ENCODE measurements around the gene SLC22A23.

Gene SLC22A23

DNA sequence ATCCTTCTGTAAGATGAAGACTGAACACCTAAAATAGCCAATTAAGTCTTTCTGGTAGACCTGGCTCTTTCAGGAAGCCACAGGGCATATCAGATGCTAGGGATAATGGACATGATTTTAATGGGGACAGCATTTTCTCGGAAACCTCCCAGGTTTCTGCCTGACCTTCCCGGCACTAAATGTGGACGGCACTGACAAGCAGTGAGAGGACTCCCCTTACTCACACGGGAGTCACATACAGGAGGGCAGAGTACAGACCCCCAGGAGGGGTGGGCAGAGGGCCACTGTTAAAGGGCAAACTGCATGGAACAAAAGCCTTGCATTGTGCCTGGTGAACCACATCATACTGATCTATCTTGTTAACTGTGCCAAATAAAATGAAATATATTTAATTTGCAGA, 178.2 kb downstream of the SLC22A23 start:
- Histone ChIP-seq H4K91ac (ENCODE audit: low read length) (no peak overlapping the region), H4K8ac (ENCODE audit: low read length) (no peak overlapping the region), H3K4me3 (ENCODE audit: insufficient read depth in 1 of 2, low read depth in 1 of 2, low read length in 2 of 2) (no peak overlapping the region), H2BK15ac (ENCODE audit: low read depth, poor library complexity, severe bottlenecking) (no peak overlapping the region), H2BK12ac (ENCODE audit: low read length in 2 of 2) (no peak overlapping the region), H3K4me1 (ENCODE audit: control insufficient read depth, insufficient read depth, low read depth, low read length) (peaks cover 15% of the 10 kb centered on the region), H3K14ac (ENCODE audit: low read length in 2 of 2) (no peak overlapping the region), H3K4me2 (ENCODE audit: low read length, poor library complexity, severe bottlenecking) (no peak overlapping the region), H2AK5ac (ENCODE audit: low read length, severe bottlenecking) (no peak overlapping the region), H2BK120ac (ENCODE audit: low read depth, low read length) (no peak overlapping the region), H2AFZ (ENCODE audit: low read depth, low read length) (no peak overlapping the region), H3K27ac (ENCODE audit: low read length, poor library complexity, severe bottlenecking) (no peak overlapping the region), H3K79me1 (replicated peaks; ENCODE audit: low read length, poor library complexity, severe bottlenecking) (peaks cover 9% of the 10 kb centered on the region), H2BK5ac (ENCODE audit: low read depth, low read length, poor library complexity, severe bottlenecking) (no peak overlapping the region), H3K18ac (ENCODE audit: low read depth in 1 of 2, low read length in 2 of 2) (no peak overlapping the region), H3K9me3 (ENCODE audit: control insufficient read depth, low read length) (no peaks in the 10 kb centered on the region), H3K4ac (ENCODE audit: low read depth in 1 of 2, low read length in 2 of 2) (no peak overlapping the region), H3K36me3 (ENCODE audit: control insufficient read depth in 1 of 2, insufficient read depth in 2 of 2, low read depth in 1 of 2, low read length in 2 of 2) (peaks cover 7 to 58% of the 10 kb centered on the region in 2 experiments), H3K9ac (ENCODE audit: low read length) (no peak overlapping the region), H3K23ac (ENCODE audit: low read length in 2 of 2) (no peak overlapping the region), H3K27me3 (ENCODE audit: control insufficient read depth in 1 of 2, insufficient read depth in 1 of 2, low read length in 2 of 2) (no peaks in the 10 kb centered on the region)
- DNase-seq = no peak
- WGBS = 89% methylated on average over 4 of the region's 4 CpGs

DNA sequence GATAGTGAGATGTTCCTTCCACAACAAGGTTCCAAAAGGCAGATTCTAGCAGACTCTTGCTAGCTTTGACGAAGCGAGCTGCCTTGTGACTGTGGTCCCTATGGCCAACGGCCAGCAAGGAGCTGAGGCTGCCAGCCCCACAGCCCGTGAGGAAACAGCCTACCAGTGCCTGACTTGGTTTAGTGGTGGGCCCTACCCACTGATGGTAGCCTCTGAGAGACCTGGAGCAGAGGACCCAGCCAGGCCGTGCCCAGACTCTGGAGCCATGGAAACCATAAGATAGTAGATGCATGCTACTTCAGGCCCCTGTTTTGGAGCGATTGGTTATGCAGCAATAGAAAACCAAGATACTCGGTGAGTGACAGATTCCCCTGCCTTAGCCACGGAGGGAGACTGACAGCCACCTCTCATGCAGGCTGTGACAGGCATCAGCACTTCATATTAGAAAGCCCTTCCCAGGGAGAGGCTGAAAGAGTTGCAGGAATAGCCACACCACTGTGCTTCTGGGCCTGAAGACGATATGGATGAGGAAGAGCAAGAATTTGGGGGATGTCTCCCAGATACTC, 178.9 kb downstream of the SLC22A23 start:
- H3K18ac ChIP-seq (ENCODE audit: low read depth in 1 of 2, low read length in 2 of 2) = no peak overlapping the region
- no peak for DNase-seq
- no peak overlapping the region for H3K23ac ChIP-seq (ENCODE audit: low read length in 2 of 2)
- 94% methylated on average over 9 of the region's 9 CpGs for WGBS
- H2BK12ac ChIP-seq (ENCODE audit: low read length in 2 of 2) = no peak overlapping the region
- no peak overlapping the region for H3K4ac ChIP-seq (ENCODE audit: low read depth in 1 of 2, low read length in 2 of 2)
- H3K4me1 ChIP-seq (ENCODE audit: control insufficient read depth, insufficient read depth, low read depth, low read length) = peaks cover 17% of the 10 kb centered on the region
- no peaks in the 10 kb centered on the region for H3K9me3 ChIP-seq (ENCODE audit: control insufficient read depth, low read length)
- no peak overlapping the region for H4K8ac ChIP-seq (ENCODE audit: low read length)
- H3K4me3 ChIP-seq (ENCODE audit: insufficient read depth in 1 of 2, low read depth in 1 of 2, low read length in 2 of 2) = no peak overlapping the region
- no peak overlapping the region for H2BK120ac ChIP-seq (ENCODE audit: low read depth, low read length)
- no peaks in the 10 kb centered on the region for H3K27me3 ChIP-seq (ENCODE audit: control insufficient read depth in 1 of 2, insufficient read depth in 1 of 2, low read length in 2 of 2)
- peaks cover 8 to 59% of the 10 kb centered on the region in 2 experiments for H3K36me3 ChIP-seq (ENCODE audit: control insufficient read depth in 1 of 2, insufficient read depth in 2 of 2, low read depth in 1 of 2, low read length in 2 of 2)
- H3K14ac ChIP-seq (ENCODE audit: low read length in 2 of 2) = no peak overlapping the region
- no peak overlapping the region for H2BK5ac ChIP-seq (ENCODE audit: low read depth, low read length, poor library complexity, severe bottlenecking)
- no peak overlapping the region for H3K27ac ChIP-seq (ENCODE audit: low read length, poor library complexity, severe bottlenecking)
- H4K91ac ChIP-seq (ENCODE audit: low read length) = no peak overlapping the region
- no peak overlapping the region for H3K4me2 ChIP-seq (ENCODE audit: low read length, poor library complexity, severe bottlenecking)
- H2BK15ac ChIP-seq (ENCODE audit: low read depth, poor library complexity, severe bottlenecking) = no peak overlapping the region
- no peak overlapping the region for H2AK5ac ChIP-seq (ENCODE audit: low read length, severe bottlenecking)
- peaks cover 14% of the 10 kb centered on the region for H3K79me1 ChIP-seq (replicated peaks; ENCODE audit: low read length, poor library complexity, severe bottlenecking)
- no peak overlapping the region for H3K9ac ChIP-seq (ENCODE audit: low read length)
- no peak overlapping the region for H2AFZ ChIP-seq (ENCODE audit: low read depth, low read length)

DNA sequence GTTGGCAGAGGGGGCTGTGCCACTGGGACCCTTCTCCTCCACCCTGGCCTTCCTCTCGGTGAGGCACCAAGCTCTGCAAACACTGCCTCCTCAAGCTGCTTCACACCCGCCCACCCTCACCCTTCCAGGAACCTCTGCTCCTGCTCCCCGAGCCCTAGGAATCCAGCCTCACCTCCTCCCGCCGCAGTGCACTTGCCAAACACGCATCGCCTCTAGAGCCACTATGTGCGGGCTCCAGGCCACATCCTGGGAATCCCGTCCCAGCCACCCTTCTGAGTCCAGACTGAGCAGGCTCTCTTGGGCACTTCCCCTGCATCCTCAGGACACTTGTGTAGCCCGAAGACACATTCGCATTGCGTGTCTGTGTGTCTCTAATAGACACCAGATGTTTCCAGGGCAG, 179.6 kb downstream of the SLC22A23 start:
- WGBS = 90% methylated on average over 12 of the region's 12 CpGs
- H2BK5ac ChIP-seq (ENCODE audit: low read depth, low read length, poor library complexity, severe bottlenecking) = no peak overlapping the region
- H3K9ac ChIP-seq (ENCODE audit: low read length) = no peak overlapping the region

DNA sequence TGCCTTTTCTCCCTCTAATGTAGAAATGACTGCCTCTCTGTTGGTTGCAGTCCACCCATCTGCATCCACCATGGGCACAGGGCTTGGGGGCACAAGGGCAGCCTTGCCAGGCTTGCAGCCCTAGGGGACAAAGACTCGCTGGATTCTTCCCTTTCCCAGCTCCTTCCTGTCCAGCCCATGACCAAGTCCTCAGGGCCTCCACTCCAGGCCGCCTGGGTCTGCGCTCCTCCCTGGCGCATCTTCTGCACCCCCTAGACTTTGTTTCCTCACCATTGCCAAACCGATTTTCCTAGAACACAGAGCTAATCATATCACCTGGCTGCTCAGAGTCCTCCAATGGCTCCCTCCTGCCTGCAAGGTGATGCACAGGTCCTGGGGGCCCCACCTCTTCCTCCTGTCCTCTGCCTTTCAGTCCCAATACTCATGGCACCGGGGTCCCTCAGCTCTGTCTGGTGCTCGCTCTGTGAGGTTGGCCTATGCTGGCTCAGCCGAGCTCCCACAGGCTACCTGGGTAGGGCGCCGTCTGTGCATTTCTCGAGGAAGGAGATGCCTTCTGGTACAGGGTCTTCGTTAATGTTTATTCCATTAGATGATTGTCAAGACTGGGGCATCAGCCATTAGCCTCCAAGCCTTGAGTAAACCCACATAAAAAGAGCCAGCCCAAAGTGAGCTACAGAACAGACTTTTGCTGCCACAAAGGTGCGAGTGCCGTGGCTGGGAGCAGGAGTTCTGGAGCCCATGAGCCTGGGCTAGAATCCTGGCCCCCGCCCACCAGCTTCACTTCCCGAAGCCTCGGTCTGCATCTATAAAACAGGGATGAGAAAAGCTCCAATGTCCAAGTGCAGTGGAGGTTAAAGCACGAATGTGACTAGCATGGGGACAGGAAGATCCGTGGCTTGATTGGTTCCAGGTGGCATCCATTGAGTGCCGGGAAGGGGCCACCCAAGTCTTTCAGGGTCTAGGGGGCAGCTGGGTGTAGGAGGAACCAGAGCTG, 180.4 kb downstream of the SLC22A23 start:
- Histone ChIP-seq H3K4ac (ENCODE audit: low read depth in 1 of 2, low read length in 2 of 2) (no peak overlapping the region), H4K91ac (ENCODE audit: low read length) (no peak overlapping the region), H3K4me2 (ENCODE audit: low read length, poor library complexity, severe bottlenecking) (no peak overlapping the region), H3K9ac (ENCODE audit: low read length) (no peak overlapping the region), H3K4me1 (ENCODE audit: control insufficient read depth, insufficient read depth, low read depth, low read length) (peaks cover 10% of the 10 kb centered on the region), H3K18ac (ENCODE audit: low read depth in 1 of 2, low read length in 2 of 2) (no peak overlapping the region), H3K27me3 (ENCODE audit: control insufficient read depth in 1 of 2, insufficient read depth in 1 of 2, low read length in 2 of 2) (no peaks in the 10 kb centered on the region), H3K79me1 (replicated peaks; ENCODE audit: low read length, poor library complexity, severe bottlenecking) (peaks cover 22% of the 10 kb centered on the region), H3K4me3 (ENCODE audit: insufficient read depth in 1 of 2, low read depth in 1 of 2, low read length in 2 of 2) (no peak overlapping the region), H3K23ac (ENCODE audit: low read length in 2 of 2) (no peak overlapping the region), H3K27ac (ENCODE audit: low read length, poor library complexity, severe bottlenecking) (no peak overlapping the region), H3K9me3 (ENCODE audit: control insufficient read depth, low read length) (no peaks in the 10 kb centered on the region), H2AK5ac (ENCODE audit: low read length, severe bottlenecking) (no peak overlapping the region), H2BK120ac (ENCODE audit: low read depth, low read length) (no peak overlapping the region), H3K14ac (ENCODE audit: low read length in 2 of 2) (no peak overlapping the region), H2AFZ (ENCODE audit: low read depth, low read length) (no peak overlapping the region), H4K8ac (ENCODE audit: low read length) (no peak overlapping the region), H2BK5ac (ENCODE audit: low read depth, low read length, poor library complexity, severe bottlenecking) (no peak overlapping the region), H2BK12ac (ENCODE audit: low read length in 2 of 2) (no peak overlapping the region), H2BK15ac (ENCODE audit: low read depth, poor library complexity, severe bottlenecking) (no peak overlapping the region), H3K36me3 (ENCODE audit: control insufficient read depth in 1 of 2, insufficient read depth in 2 of 2, low read depth in 1 of 2, low read length in 2 of 2) (peaks cover 22 to 70% of the 10 kb centered on the region in 2 experiments)
- 90% methylated on average over 20 of the region's 20 CpGs for WGBS
- DNase-seq = no peak

More for the DNA sequence above, 179.6 kb downstream of the SLC22A23 start:
- no peak overlapping the region for H4K91ac ChIP-seq (ENCODE audit: low read length)
- H3K4me3 ChIP-seq (ENCODE audit: insufficient read depth in 1 of 2, low read depth in 1 of 2, low read length in 2 of 2) = no peak overlapping the region
- no peak overlapping the region for H3K4me2 ChIP-seq (ENCODE audit: low read length, poor library complexity, severe bottlenecking)
- H3K9me3 ChIP-seq (ENCODE audit: control insufficient read depth, low read length) = no peaks in the 10 kb centered on the region
- no peak overlapping the region for H2AFZ ChIP-seq (ENCODE audit: low read depth, low read length)
- no peak overlapping the region for H3K4ac ChIP-seq (ENCODE audit: low read depth in 1 of 2, low read length in 2 of 2)
- H3K27ac ChIP-seq (ENCODE audit: low read length, poor library complexity, severe bottlenecking) = no peak overlapping the region
- no peak overlapping the region for H2BK120ac ChIP-seq (ENCODE audit: low read depth, low read length)
- no peak for DNase-seq
- H4K8ac ChIP-seq (ENCODE audit: low read length) = no peak overlapping the region
- no peaks in the 10 kb centered on the region for H3K27me3 ChIP-seq (ENCODE audit: control insufficient read depth in 1 of 2, insufficient read depth in 1 of 2, low read length in 2 of 2)
- peaks cover 13% of the 10 kb centered on the region for H3K4me1 ChIP-seq (ENCODE audit: control insufficient read depth, insufficient read depth, low read depth, low read length)
- H3K14ac ChIP-seq (ENCODE audit: low read length in 2 of 2) = no peak overlapping the region
- H3K18ac ChIP-seq (ENCODE audit: low read depth in 1 of 2, low read length in 2 of 2) = no peak overlapping the region
- no peak overlapping the region for H2AK5ac ChIP-seq (ENCODE audit: low read length, severe bottlenecking)
- H3K79me1 ChIP-seq (replicated peaks; ENCODE audit: low read length, poor library complexity, severe bottlenecking) = peaks cover 19% of the 10 kb centered on the region
- no peak overlapping the region for H2BK12ac ChIP-seq (ENCODE audit: low read length in 2 of 2)
- peaks cover 14 to 62% of the 10 kb centered on the region in 2 experiments for H3K36me3 ChIP-seq (ENCODE audit: control insufficient read depth in 1 of 2, insufficient read depth in 2 of 2, low read depth in 1 of 2, low read length in 2 of 2)
- H3K23ac ChIP-seq (ENCODE audit: low read length in 2 of 2) = no peak overlapping the region
- H2BK15ac ChIP-seq (ENCODE audit: low read depth, poor library complexity, severe bottlenecking) = no peak overlapping the region

Data from mesenchymal stem cell (in vitro differentiated cells and primary cell).